ENCODE results near the gene ATF4.

- TF ChIP-seq TCF12 (IDR thresholded peaks at IDR 0.05; ENCODE audit: low read depth) (no peak), EP300 (IDR thresholded peaks at IDR 0.05; ENCODE audit: borderline replicate concordance) (no peak)
- TF ChIP-seq, protein P1, sequence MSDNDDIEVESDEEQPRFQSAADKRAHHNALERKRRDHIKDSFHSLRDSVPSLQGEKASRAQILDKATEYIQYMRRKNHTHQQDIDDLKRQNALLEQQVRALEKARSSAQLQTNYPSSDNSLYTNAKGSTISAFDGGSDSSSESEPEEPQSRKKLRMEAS (IDR thresholded peaks at IDR 0.05), result peak; percentile 83
These were observed 25.3 kb downstream of the ATF4 start for GRCh38 chr22:39545386-39546365.
